ENCODE results near the gene TEX55.
"Not testable (repeated sequence)": the region's sequence is repeated elsewhere in the genome, so short reads cannot be mapped to it uniquely, and the experiment has no call there.

The TEX55 gene

DNA sequence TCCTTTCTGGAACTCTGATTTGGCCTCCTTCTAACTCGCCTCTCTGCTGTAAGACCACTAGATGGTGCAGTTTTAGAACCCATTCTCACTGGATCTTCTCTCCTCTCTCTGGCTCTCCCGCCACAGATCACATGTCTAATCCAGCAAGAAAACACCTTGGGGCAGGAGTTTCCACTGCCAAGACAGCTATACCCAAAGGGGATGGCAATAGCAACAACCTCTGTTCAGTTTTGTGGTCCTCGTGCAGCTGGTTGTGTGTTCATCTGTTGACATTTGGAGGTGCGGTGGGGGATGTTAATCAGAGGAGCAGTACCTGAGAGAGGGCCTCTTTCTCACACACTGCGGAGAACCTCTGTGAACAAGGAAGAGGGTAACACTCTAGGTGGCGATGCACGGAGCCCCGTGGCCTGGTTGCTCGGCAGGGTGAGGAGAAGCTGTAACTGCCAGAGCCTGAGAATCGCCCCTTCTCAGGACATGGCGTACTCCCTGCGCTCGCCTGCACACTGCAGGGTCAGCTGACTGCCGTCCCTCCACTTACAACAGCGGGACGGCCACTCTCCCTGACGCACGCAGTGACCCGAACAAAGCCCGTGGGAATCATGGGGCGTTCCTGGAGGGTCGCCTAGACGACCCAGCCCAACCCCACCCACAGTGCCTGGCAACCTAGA is at the start of gene TEX55:
TEX55 (plus strand) TSS at position 666 of the 668 bp plus-strand sequence. CDS start 25 bp downstream, outside the sequence.
- H3K4me3 ChIP-seq (ENCODE audit: low read depth in 1 of 2, low read length in 1 of 2), result no peak within 1 kb of the TSS
- H3K4me1 ChIP-seq (ENCODE audit: control insufficient read depth in 1 of 2, insufficient read depth in 1 of 2, low read depth in 1 of 2, low read length in 1 of 2), result no peaks in the 10 kb centered on the region
- H3K9me3 ChIP-seq, result no peaks in the 10 kb centered on the region
- no peaks in the 10 kb centered on the region for H3K36me3 ChIP-seq
- TF ChIP-seq, protein P1, sequence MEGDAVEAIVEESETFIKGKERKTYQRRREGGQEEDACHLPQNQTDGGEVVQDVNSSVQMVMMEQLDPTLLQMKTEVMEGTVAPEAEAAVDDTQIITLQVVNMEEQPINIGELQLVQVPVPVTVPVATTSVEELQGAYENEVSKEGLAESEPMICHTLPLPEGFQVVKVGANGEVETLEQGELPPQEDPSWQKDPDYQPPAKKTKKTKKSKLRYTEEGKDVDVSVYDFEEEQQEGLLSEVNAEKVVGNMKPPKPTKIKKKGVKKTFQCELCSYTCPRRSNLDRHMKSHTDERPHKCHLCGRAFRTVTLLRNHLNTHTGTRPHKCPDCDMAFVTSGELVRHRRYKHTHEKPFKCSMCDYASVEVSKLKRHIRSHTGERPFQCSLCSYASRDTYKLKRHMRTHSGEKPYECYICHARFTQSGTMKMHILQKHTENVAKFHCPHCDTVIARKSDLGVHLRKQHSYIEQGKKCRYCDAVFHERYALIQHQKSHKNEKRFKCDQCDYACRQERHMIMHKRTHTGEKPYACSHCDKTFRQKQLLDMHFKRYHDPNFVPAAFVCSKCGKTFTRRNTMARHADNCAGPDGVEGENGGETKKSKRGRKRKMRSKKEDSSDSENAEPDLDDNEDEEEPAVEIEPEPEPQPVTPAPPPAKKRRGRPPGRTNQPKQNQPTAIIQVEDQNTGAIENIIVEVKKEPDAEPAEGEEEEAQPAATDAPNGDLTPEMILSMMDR (IDR thresholded peaks at IDR 0.05), result no peak
- H3K27ac ChIP-seq, result no peak within 1 kb of the TSS
- H3K27me3 ChIP-seq, result no peaks in the 10 kb centered on the region

DNA sequence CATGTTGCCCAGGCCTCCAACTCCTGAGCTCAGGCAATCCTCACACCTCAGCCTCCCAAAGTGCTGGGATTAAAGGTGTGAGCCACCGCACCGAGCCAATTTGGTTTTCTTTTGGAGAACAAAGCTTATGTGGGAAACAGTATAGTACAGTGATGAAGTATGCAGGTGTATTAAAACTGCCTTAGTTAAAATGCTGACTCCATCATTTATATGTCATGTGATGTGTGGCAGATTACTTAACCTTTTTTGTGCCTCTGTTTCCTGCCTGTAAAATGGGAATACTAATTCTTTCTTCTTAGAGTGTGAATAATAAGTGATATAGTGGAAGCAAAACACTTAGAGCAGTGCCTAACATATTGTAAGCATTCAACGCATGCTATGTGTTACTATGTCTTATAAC is 48.0 kb upstream of the TEX55 start:
- TF ChIP-seq, protein P1 (IDR thresholded peaks at IDR 0.05), result no peak
- no peaks in the 10 kb centered on the region for H3K27me3 ChIP-seq

DNA sequence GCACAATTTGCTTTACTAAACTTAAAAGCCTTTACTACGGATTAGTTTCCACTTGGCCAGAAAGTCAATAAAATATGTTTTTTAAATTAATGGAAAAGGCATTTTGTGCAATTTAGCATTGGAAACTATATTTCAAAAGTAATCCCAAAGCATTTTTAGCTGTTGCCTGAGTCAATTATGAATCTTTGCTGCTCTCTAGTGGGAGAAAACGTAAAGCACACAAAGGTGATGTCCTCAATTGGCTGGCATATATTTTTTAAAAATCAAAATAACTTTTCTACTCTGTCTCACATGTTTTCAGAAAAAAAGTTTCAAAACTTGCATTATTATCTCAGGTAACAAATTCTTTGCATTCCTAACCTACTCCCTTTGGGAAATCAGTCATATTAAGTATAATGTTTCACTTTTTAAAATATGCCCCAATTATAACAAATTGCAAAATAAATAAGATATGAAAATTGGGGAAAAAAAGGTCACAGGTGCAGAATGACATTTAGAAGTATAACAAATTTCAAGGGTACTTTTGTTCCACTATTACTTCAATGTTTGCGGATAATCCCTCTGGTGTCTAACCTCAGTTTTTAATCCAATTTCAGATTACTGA is 47.2 kb upstream of the TEX55 start:
- TF ChIP-seq, protein P1 (IDR thresholded peaks at IDR 0.05), result no peak
- Histone ChIP-seq H3K4me1 (ENCODE audit: control insufficient read depth in 1 of 2, insufficient read depth in 1 of 2, low read depth in 1 of 2, low read length in 1 of 2) (no peaks in the 10 kb centered on the region), H3K27me3 (no peaks in the 10 kb centered on the region), H3K4me3 (ENCODE audit: low read depth in 1 of 2, low read length in 1 of 2) (no peak overlapping the region), H3K27ac (no peak overlapping the region), H3K36me3 (no peaks in the 10 kb centered on the region), H3K9me3 (no peaks in the 10 kb centered on the region)

More for the DNA sequence above, 48.0 kb upstream of the TEX55 start:
- Histone ChIP-seq H3K4me1 (ENCODE audit: control insufficient read depth in 1 of 2, insufficient read depth in 1 of 2, low read depth in 1 of 2, low read length in 1 of 2) (no peaks in the 10 kb centered on the region), H3K36me3 (no peaks in the 10 kb centered on the region), H3K27ac (no peak overlapping the region), H3K9me3 (no peaks in the 10 kb centered on the region), H3K4me3 (ENCODE audit: low read depth in 1 of 2, low read length in 1 of 2) (no peak overlapping the region)

DNA sequence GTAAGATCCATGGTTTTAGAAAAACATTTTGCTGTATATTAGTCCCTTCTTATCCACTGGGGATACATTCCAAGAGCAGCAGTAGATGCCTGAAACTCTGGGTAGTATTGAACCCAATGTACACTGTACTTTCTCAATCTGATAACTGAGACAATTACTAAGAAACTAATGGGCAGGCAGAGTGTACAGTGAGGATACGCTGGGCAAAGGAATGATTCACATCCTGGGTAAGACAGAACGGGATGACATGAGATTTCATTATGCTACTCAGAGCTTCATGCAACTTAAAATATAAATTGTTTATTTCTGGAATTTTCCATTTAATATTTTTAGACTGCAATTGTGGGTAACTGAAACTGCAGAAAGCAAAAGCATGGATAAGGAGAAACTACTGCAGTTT is 46.2 kb upstream of the TEX55 start:
- H3K4me3 ChIP-seq (ENCODE audit: low read depth in 1 of 2, low read length in 1 of 2), result no peak overlapping the region
- no peaks in the 10 kb centered on the region for H3K9me3 ChIP-seq
- H3K4me1 ChIP-seq (ENCODE audit: control insufficient read depth in 1 of 2, insufficient read depth in 1 of 2, low read depth in 1 of 2, low read length in 1 of 2), result no peaks in the 10 kb centered on the region
- TF ChIP-seq, protein P1 (IDR thresholded peaks at IDR 0.05), result no peak
- H3K36me3 ChIP-seq, result no peaks in the 10 kb centered on the region
- H3K27ac ChIP-seq, result no peak overlapping the region
- H3K27me3 ChIP-seq, result no peaks in the 10 kb centered on the region

DNA sequence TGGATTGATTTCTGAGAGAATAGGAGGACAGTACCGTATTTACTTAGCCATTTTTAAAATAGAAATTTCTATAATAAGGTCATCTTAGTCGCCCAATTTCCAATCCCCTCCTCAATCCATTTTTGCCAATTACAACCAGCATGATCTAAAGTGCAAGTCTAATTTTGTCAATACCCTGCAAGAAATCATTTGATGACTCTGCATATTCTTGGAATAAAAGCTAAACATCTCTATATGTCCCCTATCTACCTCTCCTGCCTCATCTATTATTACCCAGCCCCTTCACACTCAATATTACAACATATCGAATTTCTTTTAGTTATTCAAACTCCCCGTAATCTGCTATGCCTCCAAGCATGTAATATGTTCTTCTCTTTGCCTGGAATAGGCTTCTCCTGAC is 41.9 kb upstream of the TEX55 start:
- H3K36me3 ChIP-seq, result no peaks in the 10 kb centered on the region
- H3K27me3 ChIP-seq, result no peaks in the 10 kb centered on the region
- H3K9me3 ChIP-seq, result no peaks in the 10 kb centered on the region
- H3K4me3 ChIP-seq (ENCODE audit: low read depth in 1 of 2, low read length in 1 of 2), result no peak overlapping the region
- H3K27ac ChIP-seq, result no peak overlapping the region
- TF ChIP-seq, protein P1 (IDR thresholded peaks at IDR 0.05), result no peak
- H3K4me1 ChIP-seq (ENCODE audit: control insufficient read depth in 1 of 2, insufficient read depth in 1 of 2, low read depth in 1 of 2, low read length in 1 of 2), result no peaks in the 10 kb centered on the region

DNA sequence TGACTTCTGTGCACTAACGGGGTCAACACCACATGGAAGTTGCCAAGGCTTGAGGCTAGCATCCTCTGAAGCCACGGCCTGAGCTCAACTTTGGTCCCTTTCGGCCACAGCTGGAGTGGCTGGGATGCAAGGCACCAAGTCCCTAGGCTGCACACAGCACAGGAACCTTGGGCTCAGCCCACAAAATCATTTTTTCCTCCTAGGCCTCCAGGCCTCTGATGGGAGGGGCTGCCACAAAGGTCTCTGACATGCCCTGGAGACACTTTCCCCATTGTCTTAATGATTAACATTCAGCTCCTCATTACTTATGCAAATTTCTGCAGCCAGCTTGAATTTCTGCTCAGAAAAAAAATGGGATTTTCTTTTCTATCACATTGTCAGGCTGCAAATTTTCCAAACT is 27.6 kb upstream of the TEX55 start:
- not testable (repeated sequence) for H3K27ac ChIP-seq; H3K36me3 ChIP-seq; H3K4me3 ChIP-seq (ENCODE audit: low read depth in 1 of 2, low read length in 1 of 2); H3K9me3 ChIP-seq; H3K27me3 ChIP-seq; H3K4me1 ChIP-seq (ENCODE audit: control insufficient read depth in 1 of 2, insufficient read depth in 1 of 2, low read depth in 1 of 2, low read length in 1 of 2)
